K562 (cell line): Measurements from ENCODE around the gene LIMCH1. TPM values are rescaled to one million over a fixed set of nuclear protein-coding genes. Genes with fewer than 3 reads are reported as not detected.

ENCODE experiments used
- ATAC-seq: fragments of 200-7000 bp; cut with Tn5 transposase; 3 replicates; pipeline ENCODE4 v1.9.1; 2020; ENCODE audit warnings: moderate library complexity
- BruUV-seq: library from RNA; stranded (reverse); fragments of 400-500 nt; replicated peaks from 2 replicates; lab custom pipeline; 2021; lab: Mats Ljungman, UMichigan
- CTCF ChIA-PET: fragments of 300-600 bp; formaldehyde crosslinking; extraction: SDS; loops from one replicate; lab custom pipeline; 2021; ENCODE audit warnings: low intra/inter-chr PET ratio; lab: Yijun Ruan, JAX
- POLR2A ChIA-PET: fragments of 300-600, 350-650 bp; sonication (Branson Sonifier 250); formaldehyde crosslinking; extraction: SDS; loops from one replicate; lab custom pipeline; 2021; ENCODE audit warnings: antibody characterized with exemption, inconsistent platforms; lab: Yijun Ruan, JAX
- DNase-seq, 4 experiments: peaks; one replicate each; pipeline versions ENCODE4 v3.0.0 to v3.0.0-alpha.2; 2011 to 2018; ENCODE audit warnings: low spot score in 3 of 4, mixed read lengths in 3 of 4; ENCODE audit errors: extremely low read depth in 1 of 4
- FAIRE-seq: peaks from 2 replicates; lab custom pipeline; 2011; peaks lifted over from hg19 to GRCh38; lab: Jason Lieb, UNC
- H2AFZ ChIP-seq: 2 replicates; pipeline ENCODE4 v1.6.0; 2011; ENCODE audit warnings: low read depth, low read length, control low read depth, inconsistent platforms
- H3K27ac ChIP-seq: fragments of 200-600 bp; 3 replicates; pipeline ENCODE4 v1.8.0; 2011; ENCODE audit warnings: low read depth, mild to moderate bottlenecking, control low read depth, inconsistent platforms, low read length, moderate library complexity, mixed read lengths; ENCODE audit errors: extremely low read depth
- H3K27me3 ChIP-seq, 2 experiments: fragments of 300-600 bp in 1 of 2; 2 replicates in 1 of 2; 3 replicates in 1 of 2; pipeline versions ENCODE4 v1.6.0 to v1.8.0; 2011; ENCODE audit warnings: inconsistent platforms in 2 of 2, low read length in 2 of 2, mild to moderate bottlenecking in 1 of 2, mixed read lengths in 1 of 2, moderate library complexity in 1 of 2; ENCODE audit not compliant: control insufficient read depth in 2 of 2, insufficient read depth in 2 of 2
- H3K36me3 ChIP-seq: fragments of 300-600 bp; 3 replicates; pipeline ENCODE4 v1.8.0; 2011; ENCODE audit warnings: mild to moderate bottlenecking, low read length, inconsistent platforms; ENCODE audit not compliant: control insufficient read depth, insufficient read depth
- H3K4me1 ChIP-seq, 2 experiments: fragments of 200-600 bp in 1 of 2; replicated peaks in 1 of 2; 2 replicates in 1 of 2; 3 replicates in 1 of 2; pipeline versions ENCODE4 v1.5.1 to v1.8.0; 2011; ENCODE audit warnings: inconsistent platforms in 2 of 2, low read length in 2 of 2, mild to moderate bottlenecking in 1 of 2, mixed read lengths in 1 of 2, moderate library complexity in 1 of 2; ENCODE audit not compliant: control insufficient read depth in 2 of 2, insufficient read depth in 2 of 2
- H3K4me2 ChIP-seq: 2 replicates; pipeline ENCODE4 v1.6.1; 2011; ENCODE audit warnings: low read length, control low read depth, inconsistent platforms, mixed read lengths; ENCODE audit not compliant: insufficient read depth
- H3K4me3 ChIP-seq: fragments of 200-600 bp; sonication (generic), shearing (Covaris generic); 2 replicates; pipeline ENCODE4 v1.5.1; 2016; ENCODE audit warnings: control low read depth, inconsistent platforms
- H3K79me2 ChIP-seq: fragments of 200-600 bp; 3 replicates; pipeline ENCODE4 v1.8.0; 2011; ENCODE audit warnings: low read length, inconsistent platforms; ENCODE audit not compliant: control insufficient read depth, insufficient read depth
- H3K9ac ChIP-seq, 2 experiments: 2 replicates each; pipeline versions ENCODE4 v1.6.0 to v1.6.1; 2011; ENCODE audit warnings: low read depth in 2 of 2, low read length in 2 of 2, control low read depth in 1 of 2, inconsistent platforms in 1 of 2, mild to moderate bottlenecking in 1 of 2, mixed read lengths in 1 of 2; ENCODE audit not compliant: insufficient read depth in 1 of 2
- H3K9me1 ChIP-seq: one replicate; pipeline ENCODE4 v1.6.0; 2011; ENCODE audit warnings: inconsistent platforms, mild to moderate bottlenecking, low read length, moderate library complexity; ENCODE audit not compliant: control insufficient read depth, insufficient read depth
- H3K9me3 ChIP-seq: replicated peaks from 2 replicates; pipeline ENCODE4 v1.5.1; 2011; ENCODE audit warnings: low read depth, low read length, inconsistent platforms; ENCODE audit not compliant: control insufficient read depth, insufficient read depth
- H4K20me1 ChIP-seq: replicated peaks from 2 replicates; pipeline ENCODE4 v1.6.1; 2011; ENCODE audit warnings: low read length, inconsistent platforms, mixed read lengths; ENCODE audit not compliant: control insufficient read depth, insufficient read depth
- CREBBP ChIP-seq: IDR thresholded peaks from one replicate; pipeline ENCODE4 v1.6.1; 2012; ENCODE audit warnings: low read depth, mild to moderate bottlenecking, control low read depth, inconsistent platforms, low read length
- ELK3 ChIP-seq: fragments of 450-650 bp; formaldehyde crosslinking; IDR thresholded peaks from 2 replicates; pipeline ENCODE4 v1.4.0; 2020; ENCODE audit warnings: mild to moderate bottlenecking
- HDAC3 ChIP-seq: fragments of 450-650 bp; IDR thresholded peaks from 2 replicates; pipeline ENCODE4 v1.6.1; 2018; ENCODE audit warnings: borderline replicate concordance, mild to moderate bottlenecking, moderate library complexity; ENCODE audit not compliant: partially characterized antibody
- HNRNPUL1 ChIP-seq: fragments of 200-400 bp; formaldehyde crosslinking; IDR thresholded peaks from 2 replicates; pipeline ENCODE4 v1.6.1; 2017; ENCODE audit warnings: low read length
- MCM2 ChIP-seq: fragments of 450-650 bp; IDR thresholded peaks from 2 replicates; pipeline ENCODE4 v1.6.1; 2017; ENCODE audit warnings: low read depth, mild to moderate bottlenecking
- SMAD1 ChIP-seq: fragments of 150-350 bp; IDR thresholded peaks from 2 replicates; pipeline ENCODE4 v1.6.1; 2014; ENCODE audit warnings: low read length, low read depth; ENCODE audit not compliant: partially characterized antibody
- ZFP30 ChIP-seq: fragments of 250-450 bp; sonication (Bioruptor Pico); IDR thresholded peaks from 2 replicates; pipeline ENCODE4 v1.8.0; 2022; ENCODE audit warnings: moderate library complexity, mild to moderate bottlenecking, inconsistent platforms, borderline replicate concordance
- ZNF518B ChIP-seq: fragments of 250-450 bp; sonication (Bioruptor Pico); IDR thresholded peaks from 2 replicates; pipeline ENCODE4 v1.5.0; 2021; ENCODE audit warnings: mild to moderate bottlenecking, moderate library complexity
- ZNF589 ChIP-seq: fragments of 200-800 bp; sonication (Bioruptor generic); IDR thresholded peaks from 2 replicates; pipeline ENCODE4 v1.6.1; 2016; ENCODE audit warnings: low read depth, missing genetic modification characterization, missing compliant biosample characterization
- WGBS: fragments of 100-300 bp; shearing (Covaris generic); methylation state at CpG from one replicate; pipeline ENCODE4 v1.1.6; 2016; ENCODE audit warnings: low coverage, mixed read lengths; ENCODE audit not compliant: insufficient coverage; ENCODE audit errors: missing lambda C conversion rate; 5-methylcytosine and 5-hydroxymethylcytosine counted together
- in situ Hi-C: fragments of 300-500 bp; cut with MboI; formaldehyde crosslinking; loops from 4 replicates; pipeline ENCODE4 v1.15.0; 2018; ENCODE audit warnings: inconsistent platforms, mixed read lengths
- intact Hi-C: fragments of 100-400 bp; cut with micrococcal nuclease; formaldehyde crosslinking; loops from 2 replicates; pipeline ENCODE4 v1.14.2; 2022
- polyA plus RNA-seq, 8 experiments: library from polyadenylated mRNA; depleted of rRNA in 4 of 8; stranded (reverse) in 5 of 8; unstranded in 3 of 8; fragments of >200 nt; fragmentation: Nextera tagmentation in 2 of 8; fragmentation: Illumina TruSeq in 1 of 8; extraction: Ambion mirVana in 2 of 8; extraction: Trizol in 1 of 8; gene quantifications; 2 replicates each; pipeline versions ENCODE4 v1.2.1 to v1.2.3, GENCODE V29; 2011 to 2014; ENCODE audit warnings: inconsistent platforms in 1 of 8, missing spikeins in 1 of 8
- total RNA-seq, 7 experiments: library from RNA; depleted of rRNA in 6 of 7; stranded (reverse); fragments of >200 nt in 6 of 7; fragmentation: Illumina TruSeq in 2 of 7; extraction: Trizol in 2 of 7; gene quantifications; 2 replicates each; pipeline versions ENCODE4 v1.2.1 to v1.2.3, GENCODE V29; 2011 to 2021; ENCODE audit warnings: low replicate concordance in 1 of 7

The LIMCH1 gene
- total and polyA plus RNA-seq, 9 of the 15 experiments (the other 6 are each of a cell fraction or from before 2014, with no cell fraction given): 0.35 TPM; not detected in 8

GRCh38 chr4:41656572-41657520 is 118.9 kb downstream of the LIMCH1 start (continued):
- TF ChIP-seq ZNF518B (CRISPR knock-in tag): no peak
- TF ChIP-seq ZFP30 (CRISPR knock-in tag): no peak
- no peak for TF ChIP-seq CREBBP
- no peak for TF ChIP-seq HDAC3
- TF ChIP-seq, all 486 proteins: peak for 0

- no peaks in the 10 kb centered on the region for H3K9me3 ChIP-seq
- FAIRE-seq (no peak), DNase-seq (no peak), ATAC-seq (no peak)
- intact Hi-C loops: no loop called here
- H3K4me3 ChIP-seq: no peak overlapping the region
- BruUV-seq: no TSS peak
- no peaks in the 10 kb centered on the region for H3K4me1 ChIP-seq
- H3K27me3 ChIP-seq: peaks cover 0 to 6% of the 10 kb centered on the region in 2 experiments; a peak in 2 of 5 replicates
- H3K36me3 ChIP-seq: no peaks in the 10 kb centered on the region
- H3K9ac ChIP-seq: no peak overlapping the region
- WGBS: 0% methylated on average over 4 of the region's 4 CpGs
- H4K20me1 ChIP-seq: no peaks in the 10 kb centered on the region
- in situ Hi-C loops: loop anchor here (10.0 kb wide), 1 partner anchor 373 kb away; no protein-coding TSS in a partner anchor
- H3K79me2 ChIP-seq: no peaks in the 10 kb centered on the region
- CTCF ChIA-PET: no interaction called here
- H3K4me2 ChIP-seq: no peak overlapping the region
- POLR2A ChIA-PET: interaction anchor here (0.8 kb wide), 1 partner anchor 11 kb away, joined by 3 read pairs; no protein-coding TSS in a partner anchor
- TF ChIP-seq HNRNPUL1 (no peak), MCM2 (no peak), ELK3 (CRISPR knock-in tag) (no peak), ZNF589 (no peak), SMAD1 (no peak)
- no peak overlapping the region for H2AFZ ChIP-seq
- no peaks in the 10 kb centered on the region for H3K9me1 ChIP-seq
- H3K27ac ChIP-seq: no peak overlapping the region
Observed at GRCh38 chr4:41657561-41657960, 119.6 kb downstream of the LIMCH1 start.
